ENCODE measurements around the gene NDRG3.

DNA sequence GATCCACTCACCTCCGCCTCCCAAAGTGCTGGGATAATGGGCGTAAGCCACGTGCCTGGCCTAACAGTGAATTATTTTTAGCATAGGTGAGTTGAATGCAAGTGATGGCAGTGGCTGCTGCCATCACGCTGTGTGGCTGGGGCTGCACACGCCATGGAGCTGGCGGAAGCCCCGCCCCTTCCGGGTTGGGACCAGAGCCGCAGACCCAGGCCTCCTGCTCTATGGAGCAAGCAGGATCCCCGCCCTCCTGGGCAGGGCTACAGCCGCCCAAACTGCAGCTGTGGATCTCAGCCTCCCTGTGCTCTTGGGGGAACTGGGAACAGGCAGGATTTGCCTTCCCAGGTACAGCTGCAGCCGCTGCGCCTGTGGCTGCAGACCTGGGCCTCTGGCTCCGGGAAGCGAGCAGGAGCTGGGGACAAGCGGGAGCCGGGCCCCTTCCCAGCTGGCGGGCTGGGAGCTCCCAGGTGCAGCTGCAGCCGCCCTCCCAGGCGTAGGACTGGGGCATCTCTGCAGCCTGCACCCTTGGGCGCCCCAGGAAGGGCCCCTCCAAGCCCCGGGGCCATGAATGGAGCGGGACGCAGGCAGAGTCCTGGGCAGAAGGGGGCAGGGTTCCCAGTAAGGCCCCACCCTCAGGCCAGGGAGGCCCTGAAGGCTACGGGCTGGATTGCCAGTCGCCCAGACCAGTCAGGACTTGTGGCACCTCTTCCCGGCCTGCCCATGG lies 69.0 kb downstream of the NDRG3 start:
- TF ChIP-seq, protein P1, sequence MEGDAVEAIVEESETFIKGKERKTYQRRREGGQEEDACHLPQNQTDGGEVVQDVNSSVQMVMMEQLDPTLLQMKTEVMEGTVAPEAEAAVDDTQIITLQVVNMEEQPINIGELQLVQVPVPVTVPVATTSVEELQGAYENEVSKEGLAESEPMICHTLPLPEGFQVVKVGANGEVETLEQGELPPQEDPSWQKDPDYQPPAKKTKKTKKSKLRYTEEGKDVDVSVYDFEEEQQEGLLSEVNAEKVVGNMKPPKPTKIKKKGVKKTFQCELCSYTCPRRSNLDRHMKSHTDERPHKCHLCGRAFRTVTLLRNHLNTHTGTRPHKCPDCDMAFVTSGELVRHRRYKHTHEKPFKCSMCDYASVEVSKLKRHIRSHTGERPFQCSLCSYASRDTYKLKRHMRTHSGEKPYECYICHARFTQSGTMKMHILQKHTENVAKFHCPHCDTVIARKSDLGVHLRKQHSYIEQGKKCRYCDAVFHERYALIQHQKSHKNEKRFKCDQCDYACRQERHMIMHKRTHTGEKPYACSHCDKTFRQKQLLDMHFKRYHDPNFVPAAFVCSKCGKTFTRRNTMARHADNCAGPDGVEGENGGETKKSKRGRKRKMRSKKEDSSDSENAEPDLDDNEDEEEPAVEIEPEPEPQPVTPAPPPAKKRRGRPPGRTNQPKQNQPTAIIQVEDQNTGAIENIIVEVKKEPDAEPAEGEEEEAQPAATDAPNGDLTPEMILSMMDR (IDR thresholded peaks at IDR 0.05): no peak
- TF ChIP-seq POLR2A (IDR thresholded peaks at IDR 0.05): no peak

All from uterus (tissue), 2 donors.